ENCODE results near the gene SKP1. TPM values are rescaled to one million over a fixed set of nuclear protein-coding genes. Genes with fewer than 3 reads are reported as not detected.

SKP1 gene
- polyA plus RNA-seq, 3 donors, result 182 to 787 (median 735) TPM

- Histone ChIP-seq H3K9ac (ENCODE audit: insufficient read depth, low read length, poor library complexity, severe bottlenecking) (no peak overlapping the region), H3K9me3 (replicated peaks in 1 of 2; ENCODE audit: control insufficient read depth in 1 of 2, insufficient read depth in 1 of 2, low read length in 2 of 2) (no peaks in the 10 kb centered on the region), H4K20me1 (ENCODE audit: insufficient read depth, low read length) (peaks cover 71% of the 10 kb centered on the region), H3K4me2 (replicated peaks; ENCODE audit: extremely low read depth, low read length, poor library complexity, severe bottlenecking) (no peak overlapping the region), H3K27me3 (ENCODE audit: control insufficient read depth in 2 of 2, insufficient read depth in 2 of 2, low read length in 2 of 2) (no peaks in the 10 kb centered on the region), H3K27ac (ENCODE audit: low read depth in 1 of 2, low read length in 2 of 2) (no peak overlapping the region), H3K79me2 (ENCODE audit: insufficient read depth, low read length) (no peaks in the 10 kb centered on the region), H3K4me1 (ENCODE audit: control insufficient read depth in 1 of 2, insufficient read depth in 2 of 2, low read length in 2 of 2) (peaks cover 3 to 12% of the 10 kb centered on the region in 2 donors), H3K4me3 (replicated peaks in 1 of 3; ENCODE audit: low read depth in 2 of 3, low read length in 3 of 3) (no peak overlapping the region), H2AFZ (ENCODE audit: insufficient read depth, low read depth, low read length, poor library complexity, severe bottlenecking) (no peak overlapping the region), H3K36me3 (replicated peaks in 1 of 2; ENCODE audit: control insufficient read depth in 1 of 2, insufficient read depth in 2 of 2, low read length in 2 of 2) (peaks cover 28 to 58% of the 10 kb centered on the region in 2 donors)
- H3K4me1 Mint-ChIP-seq, result peaks cover 20% of the 10 kb centered on the region
- no peak overlapping the region for H3K4me3 Mint-ChIP-seq
- H3K9me3 Mint-ChIP-seq, result peaks cover 0 to 2% (median 0%) of the 10 kb centered on the region in 7 donors
- WGBS (ENCODE audit: insufficient coverage), result no CpG with 5 or more reads among the region's 5 CpGs
- DNase-seq, result peak in 1 of 3 donors; percentile 2
- no peak for TF ChIP-seq CTCF (IDR thresholded peaks at IDR 0.05)
- peaks cover 0 to 3% (median 0%) of the 10 kb centered on the region in 3 donors for H3K27me3 Mint-ChIP-seq (ENCODE audit: low read depth in 3 of 3)
- intact Hi-C loops (cut with micrococcal nuclease), result loop anchor here in 1 of 2 donors (5.0 kb wide), 1 partner anchor 40 kb away; no protein-coding TSS in a partner anchor
- H3K36me3 Mint-ChIP-seq, result peaks cover 27 to 49% of the 10 kb centered on the region in 2 donors
- H3K27ac Mint-ChIP-seq, result peak overlapping the region in 3 of 7 donors; percentile 11 to 49 (median 26)
Observed at GRCh38 chr5:134142052-134142451, 34.7 kb downstream of the SKP1 start.

- H3K9ac ChIP-seq (ENCODE audit: insufficient read depth, low read length, poor library complexity, severe bottlenecking), result no peak overlapping the region
- H3K4me3 ChIP-seq (replicated peaks in 1 of 3; ENCODE audit: low read depth in 2 of 3, low read length in 3 of 3), result no peak overlapping the region
- WGBS (ENCODE audit: insufficient coverage), result 77% methylated on average over 9 of the region's 9 CpGs
- no peaks in the 10 kb centered on the region for H3K79me2 ChIP-seq (ENCODE audit: insufficient read depth, low read length)
- intact Hi-C loops (cut with micrococcal nuclease), result loop anchor here in 1 of 2 donors (5.0 kb wide), 1 partner anchor 39 kb away; no protein-coding TSS in a partner anchor
- H2AFZ ChIP-seq (ENCODE audit: insufficient read depth, low read depth, low read length, poor library complexity, severe bottlenecking), result no peak overlapping the region
- H4K20me1 ChIP-seq (ENCODE audit: insufficient read depth, low read length), result peaks cover 71% of the 10 kb centered on the region
- Mint-ChIP-seq H3K27ac (peak overlapping the region in 4 of 7 donors; percentile 11 to 61 (median 38)), H3K27me3 (ENCODE audit: low read depth in 3 of 3) (peaks cover 0 to 3% (median 0%) of the 10 kb centered on the region in 3 donors), H3K9me3 (peaks cover 0 to 2% (median 0%) of the 10 kb centered on the region in 7 donors), H3K4me3 (no peak overlapping the region), H3K4me1 (peaks cover 20% of the 10 kb centered on the region), H3K36me3 (peaks cover 26 to 50% of the 10 kb centered on the region in 2 donors)
- H3K27me3 ChIP-seq (ENCODE audit: control insufficient read depth in 2 of 2, insufficient read depth in 2 of 2, low read length in 2 of 2), result no peaks in the 10 kb centered on the region
- peak in 1 of 3 donors; percentile 6 for DNase-seq
- TF ChIP-seq CTCF (IDR thresholded peaks at IDR 0.05), result no peak
- no peak overlapping the region for H3K4me2 ChIP-seq (replicated peaks; ENCODE audit: extremely low read depth, low read length, poor library complexity, severe bottlenecking)
- H3K27ac ChIP-seq (ENCODE audit: low read depth in 1 of 2, low read length in 2 of 2), result no peak overlapping the region
- H3K9me3 ChIP-seq (replicated peaks in 1 of 2; ENCODE audit: control insufficient read depth in 1 of 2, insufficient read depth in 1 of 2, low read length in 2 of 2), result no peaks in the 10 kb centered on the region
- H3K4me1 ChIP-seq (ENCODE audit: control insufficient read depth in 1 of 2, insufficient read depth in 2 of 2, low read length in 2 of 2), result peaks cover 3 to 12% of the 10 kb centered on the region in 2 donors
- peaks cover 26 to 57% of the 10 kb centered on the region in 2 donors for H3K36me3 ChIP-seq (replicated peaks in 1 of 2; ENCODE audit: control insufficient read depth in 1 of 2, insufficient read depth in 2 of 2, low read length in 2 of 2)
Observed at GRCh38 chr5:134141331-134142050, 35.3 kb downstream of the SKP1 start.

All from CD14-positive monocyte (primary cell).